Trophoblast cell (in vitro differentiated cells and primary cell): ENCODE data around the gene SFXN4.

Experiments
- DNase-seq, 2 donors: peaks; one replicate each; pipeline ENCODE4 v3.0.0-alpha.2; 2016
- H2AFZ ChIP-seq: 2 replicates; pipeline ENCODE4 v1.6.1; 2013; ENCODE audit warnings: low read length, moderate library complexity, mild to moderate bottlenecking; ENCODE audit not compliant: insufficient read depth, poor library complexity
- H2AK5ac ChIP-seq: 2 replicates; pipeline ENCODE4 v1.6.1; 2013; ENCODE audit warnings: mild to moderate bottlenecking, low read length
- H2BK120ac ChIP-seq: 2 replicates; pipeline ENCODE4 v1.6.1; 2013; ENCODE audit warnings: low read length, mild to moderate bottlenecking, moderate library complexity; ENCODE audit not compliant: insufficient read depth, poor library complexity
- H2BK12ac ChIP-seq: 2 replicates; pipeline ENCODE4 v1.6.1; 2013; ENCODE audit warnings: mild to moderate bottlenecking, low read length, moderate library complexity
- H2BK5ac ChIP-seq: 2 replicates; pipeline ENCODE4 v1.6.1; 2013; ENCODE audit warnings: low read length, low read depth, moderate library complexity, mild to moderate bottlenecking; ENCODE audit not compliant: poor library complexity
- H3K14ac ChIP-seq: 2 replicates; pipeline ENCODE4 v1.6.1; 2013; ENCODE audit warnings: mild to moderate bottlenecking, low read length
- H3K18ac ChIP-seq: 2 replicates; pipeline ENCODE4 v1.6.1; 2013; ENCODE audit warnings: mild to moderate bottlenecking, low read length
- H3K23ac ChIP-seq: 2 replicates; pipeline ENCODE4 v1.6.1; 2013; ENCODE audit warnings: low read length
- H3K27ac ChIP-seq: 2 replicates; pipeline ENCODE4 v1.5.1; 2013; ENCODE audit warnings: low read depth, mild to moderate bottlenecking, inconsistent platforms, low read length, moderate library complexity
- H3K27me3 ChIP-seq: 2 replicates; pipeline ENCODE4 v1.6.1; 2013; ENCODE audit warnings: inconsistent platforms, mild to moderate bottlenecking, low read length, moderate library complexity; ENCODE audit not compliant: insufficient read depth
- H3K36me3 ChIP-seq, 2 experiments: 1 replicate in 1 of 2; 2 replicates in 1 of 2; pipeline ENCODE4 v1.6.1; 2013; ENCODE audit warnings: low read length in 2 of 2, mild to moderate bottlenecking in 2 of 2, moderate library complexity in 1 of 2; ENCODE audit not compliant: insufficient read depth in 2 of 2, control insufficient read depth in 1 of 2
- H3K4ac ChIP-seq: 2 replicates; pipeline ENCODE4 v1.6.1; 2013; ENCODE audit warnings: low read depth, mild to moderate bottlenecking, low read length, moderate library complexity
- H3K4me1 ChIP-seq, 2 experiments: 1 replicate in 1 of 2; 2 replicates in 1 of 2; pipeline ENCODE4 v1.6.1; 2013; ENCODE audit warnings: low read length in 2 of 2, mild to moderate bottlenecking in 2 of 2, moderate library complexity in 1 of 2; ENCODE audit not compliant: insufficient read depth in 2 of 2, control insufficient read depth in 1 of 2
- H3K4me2 ChIP-seq: 2 replicates; pipeline ENCODE4 v1.6.1; 2013; ENCODE audit warnings: inconsistent platforms, mild to moderate bottlenecking, low read length, moderate library complexity
- H3K4me3 ChIP-seq: 2 replicates; pipeline ENCODE4 v1.5.1; 2013; ENCODE audit warnings: mild to moderate bottlenecking, low read depth, low read length, inconsistent platforms
- H3K79me1 ChIP-seq: one replicate; pipeline ENCODE4 v1.6.1; 2013; ENCODE audit warnings: low read length
- H3K79me2 ChIP-seq: 2 replicates; pipeline ENCODE4 v1.6.1; 2013; ENCODE audit warnings: low read length, mild to moderate bottlenecking; ENCODE audit not compliant: control insufficient read depth, insufficient read depth, poor library complexity
- H3K9ac ChIP-seq: 2 replicates; pipeline ENCODE4 v1.6.1; 2013; ENCODE audit warnings: mild to moderate bottlenecking, low read length
- H3K9me3 ChIP-seq: 2 replicates; pipeline ENCODE4 v1.6.1; 2013; ENCODE audit warnings: low read depth, mild to moderate bottlenecking, control low read depth, inconsistent platforms, low read length; ENCODE audit not compliant: insufficient read depth
- H4K12ac ChIP-seq: 2 replicates; pipeline ENCODE4 v1.6.1; 2013; ENCODE audit warnings: low read depth, mild to moderate bottlenecking, low read length, moderate library complexity
- H4K8ac ChIP-seq: 2 replicates; pipeline ENCODE4 v1.6.1; 2013; ENCODE audit warnings: low read depth, mild to moderate bottlenecking, low read length, moderate library complexity
- H4K91ac ChIP-seq: one replicate; pipeline ENCODE4 v1.6.1; 2013; ENCODE audit warnings: low read depth, mild to moderate bottlenecking, low read length, moderate library complexity
- WGBS: extraction: QIAGEN DNeasy Blood & Tissue Kit; methylation state at CpG from one replicate; pipeline ENCODE4 v1.1.7; 2013; ENCODE audit warnings: missing lambda C conversion rate; ENCODE audit not compliant: insufficient read length, insufficient coverage; ENCODE audit errors: extremely low coverage; 5-methylcytosine and 5-hydroxymethylcytosine counted together

Gene SFXN4

DNA sequence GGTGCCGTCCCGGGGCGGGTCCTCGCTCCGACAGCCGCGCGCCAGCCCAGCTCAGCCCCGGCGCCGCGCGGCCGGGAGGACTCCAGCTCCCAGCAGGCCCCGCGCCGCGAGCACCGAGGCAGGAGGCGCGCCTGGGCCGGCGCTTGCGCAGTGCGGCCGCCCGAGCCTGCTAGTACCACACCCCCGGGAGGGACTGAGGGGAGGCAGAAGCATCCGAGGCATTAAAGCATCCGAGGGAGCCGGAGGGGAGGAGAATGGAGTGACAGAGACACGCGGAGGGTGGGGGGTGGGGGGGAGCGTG is 41.8 kb upstream of the SFXN4 start, which contains the start of gene GRK5:
TSS of gene GRK5 (plus strand) at position 206 of the 301 bp plus-strand sequence. CDS start 347 bp downstream, outside the sequence.
- H3K9ac ChIP-seq: peak within 1 kb of the TSS; percentile 54
- H3K36me3 ChIP-seq: no peaks in the 10 kb centered on the region
- no peak within 1 kb of the TSS for H3K4ac ChIP-seq
- no peak within 1 kb of the TSS for H3K23ac ChIP-seq
- peak within 1 kb of the TSS; percentile 71 for H3K27ac ChIP-seq
- WGBS: no CpG with 5 or more reads among the region's 34 CpGs
- peak within 1 kb of the TSS; percentile 98 for H2AFZ ChIP-seq
- peaks cover 5% of the 10 kb centered on the region for H3K79me1 ChIP-seq
- peak within 1 kb of the TSS; percentile 77 for H3K4me3 ChIP-seq
- peak within 1 kb of the TSS; percentile 92 for H4K8ac ChIP-seq
- peak within 1 kb of the TSS; percentile 85 for H3K18ac ChIP-seq
- H2BK120ac ChIP-seq: peak within 1 kb of the TSS; percentile 87
- H3K14ac ChIP-seq: peak within 1 kb of the TSS; percentile 89
- H4K12ac ChIP-seq: peak within 1 kb of the TSS; percentile 82
- H3K79me2 ChIP-seq: peaks cover 3% of the 10 kb centered on the region
- H4K91ac ChIP-seq: peak within 1 kb of the TSS; percentile 96
- no peak within 1 kb of the TSS for H2AK5ac ChIP-seq
- no peaks in the 10 kb centered on the region for H3K9me3 ChIP-seq
- H3K4me1 ChIP-seq: peaks cover 8 to 11% of the 10 kb centered on the region in 2 experiments
- peak within 1 kb of the TSS; percentile 87 for H3K4me2 ChIP-seq
- peak within 1 kb of the TSS; percentile 17 for H2BK12ac ChIP-seq
- H3K27me3 ChIP-seq: no peaks in the 10 kb centered on the region
- peak within 1 kb of the TSS; percentile 89 for H2BK5ac ChIP-seq
- peak; percentile 97 for DNase-seq

DNA sequence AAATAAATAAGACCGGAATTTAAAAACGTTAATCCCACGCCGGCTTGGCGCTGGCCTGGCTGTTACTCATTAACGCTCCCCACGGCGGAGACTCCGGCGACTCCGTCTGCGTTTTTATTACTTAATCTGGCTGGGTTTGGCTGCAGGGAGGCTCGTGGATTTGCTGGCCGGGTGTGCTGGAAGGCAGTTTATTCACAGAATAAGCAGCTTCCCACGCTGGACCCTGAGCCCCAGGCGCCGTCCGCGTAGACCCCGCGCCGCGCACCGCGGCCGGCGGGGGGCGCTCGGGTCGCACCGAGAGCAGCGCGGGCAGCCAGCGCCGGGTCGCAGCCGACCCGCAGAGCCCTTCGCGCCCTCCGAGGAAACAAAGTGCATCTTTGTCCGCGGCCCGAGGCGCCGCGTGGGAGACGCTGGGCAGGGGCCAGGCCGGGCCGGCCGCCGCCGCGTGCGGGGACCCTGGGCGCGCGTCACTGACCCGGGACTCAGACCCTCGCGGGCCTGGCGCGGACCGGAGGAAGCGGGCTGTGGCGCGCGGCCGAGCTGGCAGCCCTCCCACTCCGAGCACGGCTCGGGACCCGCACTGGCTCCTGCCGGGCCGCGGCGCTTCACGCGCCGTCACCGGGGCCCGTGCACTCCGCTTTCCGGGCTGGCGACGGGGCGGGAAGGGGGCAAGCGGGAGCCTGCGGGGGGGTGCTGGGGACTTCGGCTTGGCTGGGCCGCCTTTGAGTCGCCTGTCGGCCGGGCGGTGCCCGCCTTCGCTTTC is 41.3 kb upstream of the SFXN4 start:
- H2AFZ ChIP-seq: peak overlapping the region; percentile 98
- H4K12ac ChIP-seq: peak overlapping the region; percentile 82
- peak overlapping the region; percentile 89 for H2BK5ac ChIP-seq
- peaks cover 7 to 11% of the 10 kb centered on the region in 2 experiments for H3K4me1 ChIP-seq
- peaks cover 3% of the 10 kb centered on the region for H3K79me2 ChIP-seq
- H3K9ac ChIP-seq: peak overlapping the region; percentile 54
- H3K36me3 ChIP-seq: no peaks in the 10 kb centered on the region
- peak overlapping the region; percentile 87 for H3K4me2 ChIP-seq
- no CpG with 5 or more reads among the region's 97 CpGs for WGBS
- peak; percentile 69 to 88 for DNase-seq
- peak overlapping the region; percentile 85 for H3K18ac ChIP-seq
- H3K4ac ChIP-seq: no peak overlapping the region
- peak overlapping the region; percentile 17 for H2BK12ac ChIP-seq
- no peak overlapping the region for H2AK5ac ChIP-seq
- H3K27me3 ChIP-seq: no peaks in the 10 kb centered on the region
- no peak overlapping the region for H3K23ac ChIP-seq
- H3K4me3 ChIP-seq: peak overlapping the region; percentile 77
- H4K91ac ChIP-seq: peak overlapping the region; percentile 96
- H3K9me3 ChIP-seq: no peaks in the 10 kb centered on the region
- peak overlapping the region; percentile 92 for H4K8ac ChIP-seq
- peaks cover 5% of the 10 kb centered on the region for H3K79me1 ChIP-seq
- peak overlapping the region; percentile 89 for H3K14ac ChIP-seq
- H2BK120ac ChIP-seq: peak overlapping the region; percentile 87
- H3K27ac ChIP-seq: peak overlapping the region; percentile 71

DNA sequence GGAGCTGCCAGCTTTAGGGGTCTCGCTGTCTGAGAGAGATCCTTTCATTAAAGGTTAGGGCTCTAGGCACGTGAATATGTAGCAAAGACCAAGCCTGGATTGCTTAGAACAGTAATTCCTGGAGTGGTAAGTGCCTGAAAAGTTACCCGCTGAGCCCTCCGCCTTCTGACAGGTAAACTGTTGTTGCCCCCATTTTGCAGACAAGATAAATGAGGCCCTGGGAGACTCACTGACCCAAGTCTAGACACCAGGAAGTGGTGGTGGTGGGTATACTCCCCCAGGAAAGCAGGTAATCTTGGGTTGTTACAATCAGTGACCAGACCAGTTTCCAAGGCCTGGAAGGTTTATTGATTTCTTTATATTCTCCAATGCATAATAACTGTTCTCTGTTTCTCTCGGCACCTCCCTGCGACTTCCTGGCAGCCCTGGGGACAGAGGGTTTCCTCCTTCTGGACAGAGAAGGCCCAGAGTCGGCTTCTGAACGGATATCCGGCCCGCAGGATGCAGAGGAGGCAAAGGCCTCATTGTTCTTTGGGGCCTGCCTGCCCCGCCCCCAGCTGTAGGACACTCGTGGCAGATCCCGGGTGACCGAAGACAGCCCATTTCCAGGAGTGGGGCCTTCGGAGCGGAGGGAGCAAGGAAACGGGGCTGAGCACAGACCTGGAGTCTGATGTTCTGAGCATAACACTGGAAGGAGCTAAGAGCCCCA is 40.5 kb upstream of the SFXN4 start:
- H3K9ac ChIP-seq: no peak overlapping the region
- no peaks in the 10 kb centered on the region for H3K9me3 ChIP-seq
- no CpG with 5 or more reads among the region's 17 CpGs for WGBS
- H2AFZ ChIP-seq: peak overlapping the region; percentile 35
- H2BK12ac ChIP-seq: no peak overlapping the region
- peak overlapping the region; percentile 64 for H4K8ac ChIP-seq
- H3K27ac ChIP-seq: no peak overlapping the region
- no peak overlapping the region for H3K14ac ChIP-seq
- no peak overlapping the region for H3K18ac ChIP-seq
- H3K4me3 ChIP-seq: no peak overlapping the region
- no peaks in the 10 kb centered on the region for H3K36me3 ChIP-seq
- peaks cover 4 to 7% of the 10 kb centered on the region in 2 experiments for H3K4me1 ChIP-seq
- no peak overlapping the region for H4K91ac ChIP-seq
- H4K12ac ChIP-seq: no peak overlapping the region
- no peak overlapping the region for H3K23ac ChIP-seq
- H3K27me3 ChIP-seq: no peaks in the 10 kb centered on the region
- H2AK5ac ChIP-seq: no peak overlapping the region
- DNase-seq: no peak
- no peak overlapping the region for H3K4ac ChIP-seq
- no peak overlapping the region for H2BK120ac ChIP-seq
- H2BK5ac ChIP-seq: no peak overlapping the region
- peaks cover 3% of the 10 kb centered on the region for H3K79me2 ChIP-seq
- H3K79me1 ChIP-seq: peaks cover 5% of the 10 kb centered on the region
- H3K4me2 ChIP-seq: peak overlapping the region; percentile 87

DNA sequence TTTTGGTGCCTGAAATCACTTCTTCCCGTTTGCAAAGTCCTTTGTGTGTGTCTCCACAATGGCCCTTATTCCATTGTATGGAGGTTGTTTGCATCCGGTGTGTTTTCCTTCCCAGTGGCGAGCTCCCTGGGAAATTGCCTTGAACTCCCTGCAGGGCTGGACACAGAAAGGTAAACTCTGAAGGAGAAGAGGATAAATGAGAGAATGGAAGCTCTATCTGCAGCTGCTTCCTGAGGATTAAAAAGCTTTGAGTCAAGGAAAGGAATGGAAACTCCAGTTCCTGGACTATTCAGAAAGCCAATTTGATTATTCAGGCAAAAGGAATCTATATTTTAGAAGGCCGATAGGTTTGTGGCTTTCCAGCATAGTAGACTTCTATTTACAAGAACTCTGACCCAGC is 37.5 kb upstream of the SFXN4 start:
- Histone ChIP-seq H3K18ac (no peak overlapping the region), H3K27me3 (no peaks in the 10 kb centered on the region), H3K79me1 (peaks cover 5% of the 10 kb centered on the region), H3K4me3 (no peak overlapping the region), H3K4ac (no peak overlapping the region), H4K91ac (no peak overlapping the region), H3K36me3 (no peaks in the 10 kb centered on the region), H2BK12ac (no peak overlapping the region), H2AK5ac (no peak overlapping the region), H3K9me3 (no peaks in the 10 kb centered on the region), H3K79me2 (peaks cover 3% of the 10 kb centered on the region), H3K23ac (no peak overlapping the region), H3K4me2 (no peak overlapping the region), H3K14ac (no peak overlapping the region), H2BK5ac (no peak overlapping the region), H3K4me1 (peaks cover 2 to 5% of the 10 kb centered on the region in 2 experiments), H4K12ac (no peak overlapping the region), H2BK120ac (no peak overlapping the region), H3K9ac (no peak overlapping the region), H4K8ac (no peak overlapping the region), H2AFZ (no peak overlapping the region), H3K27ac (no peak overlapping the region)
- peak in 1 of 2 donors; percentile 58 for DNase-seq
- WGBS: no CpG with 5 or more reads among the region's 4 CpGs
